Keratinocyte (primary cell): ENCODE results near the gene ARSK. TPM values are rescaled to one million over a fixed set of nuclear protein-coding genes. Genes with fewer than 3 reads are reported as not detected.
"Not testable (repeated sequence)": the region's sequence is repeated elsewhere in the genome, so short reads cannot be mapped to it uniquely, and the experiment has no call there.

Source experiments
- DNase-seq: peaks from one replicate; pipeline ENCODE4 v3.0.0-alpha.2; 2011; ENCODE audit warnings: low read depth, missing footprints, low spot score
- FAIRE-seq: peaks from 2 replicates; lab custom pipeline; 2011; peaks lifted over from hg19 to GRCh38; lab: Jason Lieb, UNC
- H2AFZ ChIP-seq: 2 replicates; pipeline ENCODE4 v1.6.0; 2012; ENCODE audit warnings: low read length, control low read depth, inconsistent platforms; ENCODE audit not compliant: control insufficient read depth
- H3K27ac ChIP-seq: 2 replicates; pipeline ENCODE4 v1.5.1; 2011; ENCODE audit warnings: low read length; ENCODE audit not compliant: control insufficient read depth, insufficient read depth
- H3K27me3 ChIP-seq: 3 replicates; pipeline ENCODE4 v1.6.0; 2011; ENCODE audit warnings: low read length; ENCODE audit not compliant: control insufficient read depth, insufficient read depth; ENCODE audit errors: extremely low read depth
- H3K36me3 ChIP-seq, 2 experiments: 2 replicates in 1 of 2; 3 replicates in 1 of 2; pipeline ENCODE4 v1.5.1; 2011; ENCODE audit warnings: low read length in 2 of 2, mild to moderate bottlenecking in 1 of 2; ENCODE audit not compliant: control insufficient read depth in 2 of 2, insufficient read depth in 2 of 2; ENCODE audit errors: extremely low read depth in 1 of 2
- H3K4me1 ChIP-seq: 3 replicates; pipeline ENCODE4 v1.5.1; 2011; ENCODE audit warnings: low read length; ENCODE audit not compliant: control insufficient read depth, insufficient read depth; ENCODE audit errors: extremely low read depth
- H3K4me2 ChIP-seq: 3 replicates; pipeline ENCODE4 v1.6.0; 2011; ENCODE audit warnings: low read depth, low read length; ENCODE audit not compliant: control insufficient read depth, insufficient read depth; ENCODE audit errors: extremely low read depth
- H3K4me3 ChIP-seq, 3 experiments: fragments of 200-600 bp in 1 of 3; sonication (generic) in 1 of 3; 2 replicates in 2 of 3; 3 replicates in 1 of 3; pipeline ENCODE4 v1.5.1; 2011 to 2016; ENCODE audit warnings: low read length in 3 of 3, mild to moderate bottlenecking in 3 of 3, control low read depth in 2 of 3, inconsistent platforms in 1 of 3, low read depth in 1 of 3, mixed read lengths in 1 of 3, mixed run types in 1 of 3, moderate library complexity in 1 of 3; ENCODE audit not compliant: control insufficient read depth in 2 of 3, insufficient read depth in 2 of 3; ENCODE audit errors: extremely low read depth in 1 of 3
- H3K79me2 ChIP-seq: 2 replicates; pipeline ENCODE4 v1.6.0; 2012; ENCODE audit warnings: low read length; ENCODE audit not compliant: control insufficient read depth, insufficient read depth
- H3K9ac ChIP-seq: 3 replicates; pipeline ENCODE4 v1.6.0; 2011; ENCODE audit warnings: low read length; ENCODE audit not compliant: control insufficient read depth, insufficient read depth; ENCODE audit errors: extremely low read depth
- H3K9me1 ChIP-seq: 3 replicates; pipeline ENCODE4 v1.6.0; 2011; ENCODE audit warnings: low read length; ENCODE audit not compliant: control insufficient read depth, insufficient read depth; ENCODE audit errors: extremely low read depth
- H3K9me3 ChIP-seq: 2 replicates; pipeline ENCODE4 v1.5.1; 2012; ENCODE audit warnings: low read depth, low read length; ENCODE audit not compliant: control insufficient read depth
- H4K20me1 ChIP-seq: 3 replicates; pipeline ENCODE4 v1.6.0; 2011; ENCODE audit warnings: low read length; ENCODE audit not compliant: control insufficient read depth, insufficient read depth; ENCODE audit errors: extremely low read depth
- EZH2 ChIP-seq: IDR thresholded peaks from one replicate; pipeline ENCODE4 v1.6.1; 2012; ENCODE audit warnings: inconsistent platforms, mild to moderate bottlenecking, low read length, moderate library complexity
- dilution Hi-C: fragments of 300-500 bp; cut with MboI; formaldehyde crosslinking; loops from one replicate; pipeline ENCODE4 v1.7.0; 2020; ENCODE audit warnings: low sequenced_read_pairs; ENCODE audit not compliant: extremely low pct_ligation_motif_present
- polyA plus RNA-seq, 5 experiments: library from polyadenylated mRNA; depleted of rRNA in 3 of 5; stranded (reverse) in 3 of 5; stranded (forward) in 1 of 5; unstranded in 1 of 5; fragments of >200 nt; gene quantifications; 1 replicate in 1 of 5; 2 replicates in 3 of 5; 3 replicates in 1 of 5; pipeline versions ENCODE4 v1.2.1 to v1.2.3, GENCODE V29; 2011 to 2012; ENCODE audit warnings: missing spikeins in 2 of 5, low read depth in 1 of 5, low replicate concordance in 1 of 5
- TF ChIP-seq, protein P1 (sequence below), 3 experiments: IDR thresholded peaks in 1 of 3; conservative IDR thresholded peaks in 1 of 3; optimal IDR thresholded peaks in 1 of 3; 2 replicates in 2 of 3; 3 replicates in 1 of 3; pipeline versions ENCODE3 to v1.5.1; 2011; ENCODE audit warnings: low read length in 3 of 3, mild to moderate bottlenecking in 3 of 3, moderate library complexity in 2 of 3, control low read depth in 1 of 3, inconsistent platforms in 1 of 3; ENCODE audit not compliant: insufficient read depth in 2 of 3; ENCODE audit errors: extremely low read depth in 1 of 3

The ARSK gene
- polyA plus RNA-seq, 1 donor (not counting 4 experiments of a cell fraction or from before 2014, with no cell fraction given) = 9.3 TPM

GRCh38 chr5:95643152-95643551 lies 88.3 kb downstream of the ARSK start:
- H3K27ac ChIP-seq = no peak overlapping the region
- FAIRE-seq = no peak
- no peak overlapping the region for H3K4me3 ChIP-seq
- dilution Hi-C loops = no loop called here
- no peaks in the 10 kb centered on the region for H4K20me1 ChIP-seq
- DNase-seq = no peak
- no peak overlapping the region for H3K4me2 ChIP-seq
- H3K9me1 ChIP-seq = no peaks in the 10 kb centered on the region
- no peak for TF ChIP-seq EZH2
- TF ChIP-seq, protein P1, sequence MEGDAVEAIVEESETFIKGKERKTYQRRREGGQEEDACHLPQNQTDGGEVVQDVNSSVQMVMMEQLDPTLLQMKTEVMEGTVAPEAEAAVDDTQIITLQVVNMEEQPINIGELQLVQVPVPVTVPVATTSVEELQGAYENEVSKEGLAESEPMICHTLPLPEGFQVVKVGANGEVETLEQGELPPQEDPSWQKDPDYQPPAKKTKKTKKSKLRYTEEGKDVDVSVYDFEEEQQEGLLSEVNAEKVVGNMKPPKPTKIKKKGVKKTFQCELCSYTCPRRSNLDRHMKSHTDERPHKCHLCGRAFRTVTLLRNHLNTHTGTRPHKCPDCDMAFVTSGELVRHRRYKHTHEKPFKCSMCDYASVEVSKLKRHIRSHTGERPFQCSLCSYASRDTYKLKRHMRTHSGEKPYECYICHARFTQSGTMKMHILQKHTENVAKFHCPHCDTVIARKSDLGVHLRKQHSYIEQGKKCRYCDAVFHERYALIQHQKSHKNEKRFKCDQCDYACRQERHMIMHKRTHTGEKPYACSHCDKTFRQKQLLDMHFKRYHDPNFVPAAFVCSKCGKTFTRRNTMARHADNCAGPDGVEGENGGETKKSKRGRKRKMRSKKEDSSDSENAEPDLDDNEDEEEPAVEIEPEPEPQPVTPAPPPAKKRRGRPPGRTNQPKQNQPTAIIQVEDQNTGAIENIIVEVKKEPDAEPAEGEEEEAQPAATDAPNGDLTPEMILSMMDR (optimal IDR thresholded peaks at IDR 0.05 in 1 of 3, IDR thresholded peaks at IDR 0.05 in 1 of 3, conservative IDR thresholded peaks at IDR 0.05 in 1 of 3; ENCODE audit: extremely low read depth in 1 of 3, insufficient read depth in 2 of 3, low read length in 3 of 3) = no peak
- H3K79me2 ChIP-seq = no peaks in the 10 kb centered on the region
- H3K4me1 ChIP-seq = peaks cover 11% of the 10 kb centered on the region
- no peak overlapping the region for H3K9ac ChIP-seq
- no peak overlapping the region for H2AFZ ChIP-seq
- H3K36me3 ChIP-seq = no peaks in the 10 kb centered on the region
- H3K9me3 ChIP-seq = no peaks in the 10 kb centered on the region
- H3K27me3 ChIP-seq = no peaks in the 10 kb centered on the region

GRCh38 chr5:95644351-95645042 lies 89.6 kb downstream of the ARSK start:
- Histone ChIP-seq H3K9me3 (no peaks in the 10 kb centered on the region), H3K27me3 (no peaks in the 10 kb centered on the region), H3K36me3 (no peaks in the 10 kb centered on the region), H3K9ac (peak overlapping the region; percentile 13), H3K4me3 (no peak overlapping the region), H3K4me2 (peak overlapping the region; percentile 40), H3K27ac (no peak overlapping the region), H3K79me2 (no peaks in the 10 kb centered on the region), H3K9me1 (no peaks in the 10 kb centered on the region), H4K20me1 (no peaks in the 10 kb centered on the region), H3K4me1 (peaks cover 11% of the 10 kb centered on the region), H2AFZ (peak overlapping the region; percentile 58)
- FAIRE-seq (no peak), DNase-seq (no peak)
- no peak for TF ChIP-seq EZH2
- TF ChIP-seq, protein P1 (optimal IDR thresholded peaks at IDR 0.05 in 1 of 3, IDR thresholded peaks at IDR 0.05 in 1 of 3, conservative IDR thresholded peaks at IDR 0.05 in 1 of 3; ENCODE audit: extremely low read depth in 1 of 3, insufficient read depth in 2 of 3, low read length in 3 of 3) = peak; percentile 69 to 73 (median 70)
- dilution Hi-C loops = no loop called here

- DNase-seq, H3K27me3 ChIP-seq, dilution Hi-C loops, FAIRE-seq, H3K9me1 ChIP-seq, H4K20me1 ChIP-seq, H3K9ac ChIP-seq, H3K79me2 ChIP-seq, H3K9me3 ChIP-seq, H3K36me3 ChIP-seq, H3K27ac ChIP-seq: not testable (repeated sequence)
- H3K4me1 ChIP-seq = peaks cover 11% of the 10 kb centered on the region
- H3K4me3 ChIP-seq = peak overlapping the region in 1 of 3 experiments; percentile 77
- H2AFZ ChIP-seq = peak overlapping the region; percentile 20
- H3K4me2 ChIP-seq = peak overlapping the region; percentile 95
These were observed 91.3 kb downstream of the ARSK start for GRCh38 chr5:95646226-95646568.
